ENCODE measurements around the gene C5orf22. TPM values are rescaled to one million over a fixed set of nuclear protein-coding genes. Genes with fewer than 3 reads are reported as not detected.

Gene C5orf22
- polyA plus RNA-seq, 2 of the 4 experiments (the other 2 are of a cell fraction): 12.8 to 29.4 TPM

DNA sequence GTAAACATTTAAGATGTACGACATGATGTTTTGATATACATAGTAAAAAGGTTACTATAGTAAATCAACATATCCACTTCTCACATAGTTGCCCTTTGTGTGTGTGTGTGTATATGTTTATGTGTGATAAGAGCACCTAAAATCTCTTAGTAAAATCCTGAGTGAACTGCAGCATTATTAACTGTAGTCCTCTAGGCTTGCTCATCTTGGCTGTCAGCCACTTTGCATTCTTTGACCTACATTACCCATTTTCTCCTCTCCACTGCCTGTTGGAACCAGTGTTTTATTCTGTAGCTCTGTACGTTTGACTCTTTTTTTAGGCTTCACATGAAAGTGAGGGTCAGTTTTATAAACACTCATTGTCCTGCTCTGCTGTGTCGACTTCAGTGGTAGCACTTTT lies 24.4 kb downstream of the C5orf22 start:
- no peak for FAIRE-seq
- H3K4me1 ChIP-seq: no peaks in the 10 kb centered on the region
- no peak for DNase-seq (ENCODE audit: low read depth in 1 of 2, low spot score in 1 of 2)
- TF ChIP-seq CHD2 (IDR thresholded peaks at IDR 0.05; ENCODE audit: low read length, partially characterized antibody) (no peak), CEBPB (IDR thresholded peaks at IDR 0.05) (no peak), CBX2 (IDR thresholded peaks at IDR 0.05; ENCODE audit: borderline replicate concordance, low read depth) (no peak), ZFP36 (IDR thresholded peaks at IDR 0.05; ENCODE audit: borderline replicate concordance, partially characterized antibody) (no peak), SMC3 (IDR thresholded peaks at IDR 0.05) (no peak), HOXB13 (CRISPR knock-in tag; IDR thresholded peaks at IDR 0.05; ENCODE audit: low read depth) (no peak), NR3C1 (IDR thresholded peaks at IDR 0.05) (no peak), RFX5 (IDR thresholded peaks at IDR 0.05) (no peak), RARB (CRISPR knock-in tag; IDR thresholded peaks at IDR 0.05) (no peak), FOSB (CRISPR knock-in tag; IDR thresholded peaks at IDR 0.05) (no peak), FOXS1 (CRISPR knock-in tag; IDR thresholded peaks at IDR 0.05) (no peak), JUNB (IDR thresholded peaks at IDR 0.05) (no peak), HEYL (CRISPR knock-in tag; IDR thresholded peaks at IDR 0.05) (no peak), BHLHE40 (IDR thresholded peaks at IDR 0.05; ENCODE audit: low read depth, low read length) (no peak)
- TF ChIP-seq, protein P1, sequence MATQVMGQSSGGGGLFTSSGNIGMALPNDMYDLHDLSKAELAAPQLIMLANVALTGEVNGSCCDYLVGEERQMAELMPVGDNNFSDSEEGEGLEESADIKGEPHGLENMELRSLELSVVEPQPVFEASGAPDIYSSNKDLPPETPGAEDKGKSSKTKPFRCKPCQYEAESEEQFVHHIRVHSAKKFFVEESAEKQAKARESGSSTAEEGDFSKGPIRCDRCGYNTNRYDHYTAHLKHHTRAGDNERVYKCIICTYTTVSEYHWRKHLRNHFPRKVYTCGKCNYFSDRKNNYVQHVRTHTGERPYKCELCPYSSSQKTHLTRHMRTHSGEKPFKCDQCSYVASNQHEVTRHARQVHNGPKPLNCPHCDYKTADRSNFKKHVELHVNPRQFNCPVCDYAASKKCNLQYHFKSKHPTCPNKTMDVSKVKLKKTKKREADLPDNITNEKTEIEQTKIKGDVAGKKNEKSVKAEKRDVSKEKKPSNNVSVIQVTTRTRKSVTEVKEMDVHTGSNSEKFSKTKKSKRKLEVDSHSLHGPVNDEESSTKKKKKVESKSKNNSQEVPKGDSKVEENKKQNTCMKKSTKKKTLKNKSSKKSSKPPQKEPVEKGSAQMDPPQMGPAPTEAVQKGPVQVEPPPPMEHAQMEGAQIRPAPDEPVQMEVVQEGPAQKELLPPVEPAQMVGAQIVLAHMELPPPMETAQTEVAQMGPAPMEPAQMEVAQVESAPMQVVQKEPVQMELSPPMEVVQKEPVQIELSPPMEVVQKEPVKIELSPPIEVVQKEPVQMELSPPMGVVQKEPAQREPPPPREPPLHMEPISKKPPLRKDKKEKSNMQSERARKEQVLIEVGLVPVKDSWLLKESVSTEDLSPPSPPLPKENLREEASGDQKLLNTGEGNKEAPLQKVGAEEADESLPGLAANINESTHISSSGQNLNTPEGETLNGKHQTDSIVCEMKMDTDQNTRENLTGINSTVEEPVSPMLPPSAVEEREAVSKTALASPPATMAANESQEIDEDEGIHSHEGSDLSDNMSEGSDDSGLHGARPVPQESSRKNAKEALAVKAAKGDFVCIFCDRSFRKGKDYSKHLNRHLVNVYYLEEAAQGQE (IDR thresholded peaks at IDR 0.05): no peak
- TF ChIP-seq, protein P2, sequence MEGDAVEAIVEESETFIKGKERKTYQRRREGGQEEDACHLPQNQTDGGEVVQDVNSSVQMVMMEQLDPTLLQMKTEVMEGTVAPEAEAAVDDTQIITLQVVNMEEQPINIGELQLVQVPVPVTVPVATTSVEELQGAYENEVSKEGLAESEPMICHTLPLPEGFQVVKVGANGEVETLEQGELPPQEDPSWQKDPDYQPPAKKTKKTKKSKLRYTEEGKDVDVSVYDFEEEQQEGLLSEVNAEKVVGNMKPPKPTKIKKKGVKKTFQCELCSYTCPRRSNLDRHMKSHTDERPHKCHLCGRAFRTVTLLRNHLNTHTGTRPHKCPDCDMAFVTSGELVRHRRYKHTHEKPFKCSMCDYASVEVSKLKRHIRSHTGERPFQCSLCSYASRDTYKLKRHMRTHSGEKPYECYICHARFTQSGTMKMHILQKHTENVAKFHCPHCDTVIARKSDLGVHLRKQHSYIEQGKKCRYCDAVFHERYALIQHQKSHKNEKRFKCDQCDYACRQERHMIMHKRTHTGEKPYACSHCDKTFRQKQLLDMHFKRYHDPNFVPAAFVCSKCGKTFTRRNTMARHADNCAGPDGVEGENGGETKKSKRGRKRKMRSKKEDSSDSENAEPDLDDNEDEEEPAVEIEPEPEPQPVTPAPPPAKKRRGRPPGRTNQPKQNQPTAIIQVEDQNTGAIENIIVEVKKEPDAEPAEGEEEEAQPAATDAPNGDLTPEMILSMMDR (IDR thresholded peaks at IDR 0.05): no peak
- TF ChIP-seq, protein P3, sequence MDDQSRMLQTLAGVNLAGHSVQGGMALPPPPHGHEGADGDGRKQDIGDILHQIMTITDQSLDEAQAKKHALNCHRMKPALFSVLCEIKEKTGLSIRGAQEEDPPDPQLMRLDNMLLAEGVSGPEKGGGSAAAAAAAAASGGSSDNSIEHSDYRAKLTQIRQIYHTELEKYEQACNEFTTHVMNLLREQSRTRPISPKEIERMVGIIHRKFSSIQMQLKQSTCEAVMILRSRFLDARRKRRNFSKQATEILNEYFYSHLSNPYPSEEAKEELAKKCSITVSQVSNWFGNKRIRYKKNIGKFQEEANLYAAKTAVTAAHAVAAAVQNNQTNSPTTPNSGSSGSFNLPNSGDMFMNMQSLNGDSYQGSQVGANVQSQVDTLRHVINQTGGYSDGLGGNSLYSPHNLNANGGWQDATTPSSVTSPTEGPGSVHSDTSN (IDR thresholded peaks at IDR 0.05): no peak
- TF ChIP-seq, protein P4, sequence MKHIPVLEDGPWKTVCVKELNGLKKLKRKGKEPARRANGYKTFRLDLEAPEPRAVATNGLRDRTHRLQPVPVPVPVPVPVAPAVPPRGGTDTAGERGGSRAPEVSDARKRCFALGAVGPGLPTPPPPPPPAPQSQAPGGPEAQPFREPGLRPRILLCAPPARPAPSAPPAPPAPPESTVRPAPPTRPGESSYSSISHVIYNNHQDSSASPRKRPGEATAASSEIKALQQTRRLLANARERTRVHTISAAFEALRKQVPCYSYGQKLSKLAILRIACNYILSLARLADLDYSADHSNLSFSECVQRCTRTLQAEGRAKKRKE (CRISPR knock-in tag; IDR thresholded peaks at IDR 0.05; ENCODE audit: low read depth): no peak
- TF ChIP-seq, protein P5, sequence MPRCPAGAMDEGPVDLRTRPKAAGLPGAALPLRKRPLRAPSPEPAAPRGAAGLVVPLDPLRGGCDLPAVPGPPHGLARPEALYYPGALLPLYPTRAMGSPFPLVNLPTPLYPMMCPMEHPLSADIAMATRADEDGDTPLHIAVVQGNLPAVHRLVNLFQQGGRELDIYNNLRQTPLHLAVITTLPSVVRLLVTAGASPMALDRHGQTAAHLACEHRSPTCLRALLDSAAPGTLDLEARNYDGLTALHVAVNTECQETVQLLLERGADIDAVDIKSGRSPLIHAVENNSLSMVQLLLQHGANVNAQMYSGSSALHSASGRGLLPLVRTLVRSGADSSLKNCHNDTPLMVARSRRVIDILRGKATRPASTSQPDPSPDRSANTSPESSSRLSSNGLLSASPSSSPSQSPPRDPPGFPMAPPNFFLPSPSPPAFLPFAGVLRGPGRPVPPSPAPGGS (IDR thresholded peaks at IDR 0.05): no peak
- ChIA-PET POLR2A (no interaction called here), CTCF (interaction anchor here (1.0 kb wide), 1 partner anchor 14 kb away, joined by 4 read pairs; no protein-coding TSS in a partner anchor)
- ATAC-seq: no peak
- H3K4me3 ChIP-seq: no peak overlapping the region
- WGBS (ENCODE audit: missing lambda C conversion rate): 91% methylated on average over 3 of the region's 3 CpGs
- H3K9me3 ChIP-seq: no peaks in the 10 kb centered on the region
- H3K27ac ChIP-seq: no peak overlapping the region
- H3K4me2 ChIP-seq: no peak overlapping the region

DNA sequence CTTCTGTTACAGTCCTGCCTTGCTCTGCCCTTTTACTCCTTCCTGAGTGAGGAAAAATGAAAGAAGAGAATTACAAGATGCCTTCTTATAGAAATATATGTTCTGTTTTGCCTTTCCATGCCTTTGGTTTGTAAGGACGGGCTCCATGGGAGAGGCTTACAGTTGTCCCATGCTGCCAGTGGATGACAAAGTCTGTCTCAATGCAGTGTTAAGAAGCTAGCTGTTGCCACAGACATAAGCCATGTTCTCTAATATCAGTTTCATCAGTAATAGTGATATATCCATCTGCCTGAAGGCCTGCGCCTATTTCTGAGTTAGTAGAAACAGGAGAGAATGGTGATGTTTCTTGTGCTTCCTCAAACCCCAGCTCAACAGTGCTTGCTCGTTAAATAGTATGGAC lies 27.8 kb downstream of the C5orf22 start:
- POLR2A ChIA-PET: no interaction called here
- H3K9me3 ChIP-seq: no peaks in the 10 kb centered on the region
- H3K4me3 ChIP-seq: no peak overlapping the region
- no peaks in the 10 kb centered on the region for H3K4me1 ChIP-seq
- WGBS (ENCODE audit: missing lambda C conversion rate): 80% methylated on average over 3 of the region's 3 CpGs
- CTCF ChIA-PET: no interaction called here
- no peak overlapping the region for H3K4me2 ChIP-seq
- DNase-seq (ENCODE audit: low read depth in 1 of 2, low spot score in 1 of 2) (no peak), FAIRE-seq (no peak), ATAC-seq (no peak)
- TF ChIP-seq, protein P6, sequence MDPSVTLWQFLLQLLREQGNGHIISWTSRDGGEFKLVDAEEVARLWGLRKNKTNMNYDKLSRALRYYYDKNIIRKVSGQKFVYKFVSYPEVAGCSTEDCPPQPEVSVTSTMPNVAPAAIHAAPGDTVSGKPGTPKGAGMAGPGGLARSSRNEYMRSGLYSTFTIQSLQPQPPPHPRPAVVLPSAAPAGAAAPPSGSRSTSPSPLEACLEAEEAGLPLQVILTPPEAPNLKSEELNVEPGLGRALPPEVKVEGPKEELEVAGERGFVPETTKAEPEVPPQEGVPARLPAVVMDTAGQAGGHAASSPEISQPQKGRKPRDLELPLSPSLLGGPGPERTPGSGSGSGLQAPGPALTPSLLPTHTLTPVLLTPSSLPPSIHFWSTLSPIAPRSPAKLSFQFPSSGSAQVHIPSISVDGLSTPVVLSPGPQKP (IDR thresholded peaks at IDR 0.05; ENCODE audit: low read depth, low read length): no peak
- TF ChIP-seq TFCP2L1 (CRISPR knock-in tag; IDR thresholded peaks at IDR 0.05) (no peak), FOSB (CRISPR knock-in tag; IDR thresholded peaks at IDR 0.05) (no peak), FOXS1 (CRISPR knock-in tag; IDR thresholded peaks at IDR 0.05) (no peak), ZNF302 (CRISPR knock-in tag; IDR thresholded peaks at IDR 0.05) (no peak), JUN (IDR thresholded peaks at IDR 0.05) (no peak), NR3C1 (IDR thresholded peaks at IDR 0.05) (no peak), EP300 (IDR thresholded peaks at IDR 0.05) (no peak)
- TF ChIP-seq, protein P7, sequence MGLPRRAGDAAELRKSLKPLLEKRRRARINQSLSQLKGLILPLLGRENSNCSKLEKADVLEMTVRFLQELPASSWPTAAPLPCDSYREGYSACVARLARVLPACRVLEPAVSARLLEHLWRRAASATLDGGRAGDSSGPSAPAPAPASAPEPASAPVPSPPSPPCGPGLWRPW (IDR thresholded peaks at IDR 0.05): no peak
- no peak overlapping the region for H3K27ac ChIP-seq

Data from A549 (cell line).